ENCODE results near the gene OPTN.

Gene OPTN

GRCh38 chr10:13106387-13107045 lies 6.6 kb downstream of the OPTN start:
- TF ChIP-seq CTCF (IDR thresholded peaks at IDR 0.05; ENCODE audit: low read depth, low read length, missing control alignments), result no peak
- no peak overlapping the region for H3K4me3 ChIP-seq (replicated peaks; ENCODE audit: low read depth, low read length)
- DNase-seq (ENCODE audit: extremely low read depth, low read depth), result no peak

- no peak for TF ChIP-seq CTCF (IDR thresholded peaks at IDR 0.05; ENCODE audit: low read depth, low read length, missing control alignments)
- no peak for DNase-seq (ENCODE audit: extremely low read depth, low read depth)
- no peak overlapping the region for H3K4me3 ChIP-seq (replicated peaks; ENCODE audit: low read depth, low read length)
Observed at GRCh38 chr10:13110908-13111307, 10.9 kb downstream of the OPTN start.

GRCh38 chr10:13113544-13113943 lies 13.6 kb downstream of the OPTN start:
- DNase-seq (ENCODE audit: extremely low read depth, low read depth), result no peak
- no peak overlapping the region for H3K4me3 ChIP-seq (replicated peaks; ENCODE audit: low read depth, low read length)
- no peak for TF ChIP-seq CTCF (IDR thresholded peaks at IDR 0.05; ENCODE audit: low read depth, low read length, missing control alignments)

- no peak for TF ChIP-seq CTCF (IDR thresholded peaks at IDR 0.05; ENCODE audit: low read depth, low read length, missing control alignments)
- DNase-seq (ENCODE audit: extremely low read depth, low read depth), result no peak
- no peak overlapping the region for H3K4me3 ChIP-seq (replicated peaks; ENCODE audit: low read depth, low read length)
Observed at GRCh38 chr10:13115832-13116803, 16.2 kb downstream of the OPTN start.

GRCh38 chr10:13117841-13118783 lies 18.1 kb downstream of the OPTN start:
- no peak overlapping the region for H3K4me3 ChIP-seq (replicated peaks; ENCODE audit: low read depth, low read length)
- no peak for DNase-seq (ENCODE audit: extremely low read depth, low read depth)
- no peak for TF ChIP-seq CTCF (IDR thresholded peaks at IDR 0.05; ENCODE audit: low read depth, low read length, missing control alignments)

GRCh38 chr10:13118784-13119410 lies 18.9 kb downstream of the OPTN start:
- no peak for DNase-seq (ENCODE audit: extremely low read depth, low read depth)
- no peak overlapping the region for H3K4me3 ChIP-seq (replicated peaks; ENCODE audit: low read depth, low read length)
- TF ChIP-seq CTCF (IDR thresholded peaks at IDR 0.05; ENCODE audit: low read depth, low read length, missing control alignments), result no peak
